Measurements from ENCODE around the gene SDF2L1. TPM values are rescaled to one million over a fixed set of nuclear protein-coding genes. Genes with fewer than 3 reads are reported as not detected.

Gene SDF2L1
- total RNA-seq, 6 experiments from 2014 or later = 49.1 to 63.5 (median 55.6) TPM

DNA sequence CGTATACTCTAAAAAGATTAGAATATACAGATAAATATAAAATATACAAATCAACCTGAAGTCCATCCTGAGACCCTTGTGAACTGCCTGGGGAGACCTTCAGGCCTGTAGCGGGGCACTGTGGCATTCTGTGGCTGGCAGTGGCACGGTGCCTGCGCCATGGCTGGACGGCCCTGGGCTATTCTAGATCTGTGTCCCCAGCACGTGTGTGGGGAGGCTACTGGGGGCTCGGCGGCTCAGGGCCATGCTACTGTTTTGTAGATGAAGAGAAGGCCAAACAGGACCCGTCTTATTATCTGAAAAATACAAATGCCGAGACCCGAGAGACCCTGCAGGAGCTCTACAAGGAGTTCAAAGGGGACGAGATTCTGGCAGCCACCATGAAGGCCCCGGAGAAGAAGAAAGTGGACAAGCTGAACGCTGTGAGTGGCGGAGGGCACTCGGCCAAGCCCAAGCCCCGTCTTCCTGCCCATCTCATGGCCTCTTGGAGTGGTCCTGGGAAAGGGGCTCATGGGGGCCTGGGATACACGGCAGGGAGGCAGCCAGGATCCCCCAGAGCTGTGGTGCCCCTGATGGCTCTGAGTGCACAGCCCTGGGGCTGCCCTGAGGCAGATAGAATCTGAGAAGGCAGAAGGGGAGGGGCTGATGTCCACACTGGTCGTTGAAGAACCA lies 42.5 kb downstream of the SDF2L1 start:
- Mint-ChIP-seq H3K9me3 (no peaks in the 10 kb centered on the region), H3K27me3 (ENCODE audit: insufficient read depth) (peaks cover 2% of the 10 kb centered on the region; the same call in 1 of the 2 replicates), H3K4me3 (no peak overlapping the region), H3K4me1 (ENCODE audit: low read depth) (no peaks in the 10 kb centered on the region), H3K27ac (no peak overlapping the region), H3K36me3 (ENCODE audit: low read depth) (peaks cover 5% of the 10 kb centered on the region; the same call in 1 of the 2 replicates)
- TF ChIP-seq, protein P1, sequence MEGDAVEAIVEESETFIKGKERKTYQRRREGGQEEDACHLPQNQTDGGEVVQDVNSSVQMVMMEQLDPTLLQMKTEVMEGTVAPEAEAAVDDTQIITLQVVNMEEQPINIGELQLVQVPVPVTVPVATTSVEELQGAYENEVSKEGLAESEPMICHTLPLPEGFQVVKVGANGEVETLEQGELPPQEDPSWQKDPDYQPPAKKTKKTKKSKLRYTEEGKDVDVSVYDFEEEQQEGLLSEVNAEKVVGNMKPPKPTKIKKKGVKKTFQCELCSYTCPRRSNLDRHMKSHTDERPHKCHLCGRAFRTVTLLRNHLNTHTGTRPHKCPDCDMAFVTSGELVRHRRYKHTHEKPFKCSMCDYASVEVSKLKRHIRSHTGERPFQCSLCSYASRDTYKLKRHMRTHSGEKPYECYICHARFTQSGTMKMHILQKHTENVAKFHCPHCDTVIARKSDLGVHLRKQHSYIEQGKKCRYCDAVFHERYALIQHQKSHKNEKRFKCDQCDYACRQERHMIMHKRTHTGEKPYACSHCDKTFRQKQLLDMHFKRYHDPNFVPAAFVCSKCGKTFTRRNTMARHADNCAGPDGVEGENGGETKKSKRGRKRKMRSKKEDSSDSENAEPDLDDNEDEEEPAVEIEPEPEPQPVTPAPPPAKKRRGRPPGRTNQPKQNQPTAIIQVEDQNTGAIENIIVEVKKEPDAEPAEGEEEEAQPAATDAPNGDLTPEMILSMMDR (IDR thresholded peaks at IDR 0.05) = no peak
- no peak for DNase-seq

DNA sequence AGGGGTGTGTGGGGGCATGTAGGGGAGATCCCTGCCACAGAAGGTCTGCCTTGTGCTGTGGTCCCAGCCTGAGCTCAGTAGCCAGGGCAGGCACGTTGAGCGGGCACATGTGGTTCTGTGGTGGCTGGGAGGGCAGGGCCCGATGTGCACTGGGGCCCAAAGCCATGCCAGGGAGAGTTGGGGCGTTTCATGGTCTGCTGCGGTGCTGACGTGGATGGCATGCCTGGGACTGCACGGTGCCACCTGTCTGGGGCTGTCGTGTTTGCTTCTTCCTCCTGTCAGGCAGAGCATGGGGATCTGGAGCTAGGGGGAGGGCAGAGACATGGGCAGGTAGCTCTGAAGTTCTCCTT lies 43.0 kb downstream of the SDF2L1 start:
- DNase-seq = no peak

DNA sequence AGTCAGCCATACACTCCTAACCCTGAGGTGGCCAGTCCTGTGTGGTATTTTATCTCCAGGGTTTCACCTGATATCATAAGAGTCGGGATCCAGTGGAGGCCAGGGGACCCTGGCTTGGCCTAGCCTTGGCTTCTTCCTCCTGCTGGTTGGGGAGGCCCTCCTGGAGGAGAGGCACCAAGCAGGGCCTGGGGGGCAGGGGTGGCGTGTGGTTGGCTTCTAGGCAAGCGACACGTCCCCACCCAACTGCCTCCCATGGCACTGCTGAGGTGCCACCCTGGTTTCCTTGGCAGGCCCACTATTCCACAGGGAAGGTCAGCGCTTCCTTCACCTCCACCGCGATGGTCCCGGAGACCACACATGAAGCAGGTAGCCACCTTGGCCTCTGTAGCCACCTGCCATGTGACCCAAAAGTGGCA lies 44.1 kb downstream of the SDF2L1 start:
- Mint-ChIP-seq H3K4me1 (ENCODE audit: low read depth) (no peaks in the 10 kb centered on the region), H3K9me3 (no peaks in the 10 kb centered on the region), H3K36me3 (ENCODE audit: low read depth) (peaks cover 5% of the 10 kb centered on the region; the same call in 1 of the 2 replicates), H3K27me3 (ENCODE audit: insufficient read depth) (no peaks in the 10 kb centered on the region), H3K27ac (no peak overlapping the region), H3K4me3 (no peak overlapping the region)
- TF ChIP-seq, protein P1 (IDR thresholded peaks at IDR 0.05) = no peak
- DNase-seq = no peak

More for the DNA sequence above, 43.0 kb downstream of the SDF2L1 start:
- Mint-ChIP-seq H3K4me1 (ENCODE audit: low read depth) (no peaks in the 10 kb centered on the region), H3K36me3 (ENCODE audit: low read depth) (peaks cover 5% of the 10 kb centered on the region; the same call in 1 of the 2 replicates), H3K9me3 (no peaks in the 10 kb centered on the region), H3K4me3 (no peak overlapping the region), H3K27me3 (ENCODE audit: insufficient read depth) (peaks cover 2% of the 10 kb centered on the region; the same call in 1 of the 2 replicates), H3K27ac (no peak overlapping the region)
- TF ChIP-seq, protein P1 (IDR thresholded peaks at IDR 0.05) = no peak

DNA sequence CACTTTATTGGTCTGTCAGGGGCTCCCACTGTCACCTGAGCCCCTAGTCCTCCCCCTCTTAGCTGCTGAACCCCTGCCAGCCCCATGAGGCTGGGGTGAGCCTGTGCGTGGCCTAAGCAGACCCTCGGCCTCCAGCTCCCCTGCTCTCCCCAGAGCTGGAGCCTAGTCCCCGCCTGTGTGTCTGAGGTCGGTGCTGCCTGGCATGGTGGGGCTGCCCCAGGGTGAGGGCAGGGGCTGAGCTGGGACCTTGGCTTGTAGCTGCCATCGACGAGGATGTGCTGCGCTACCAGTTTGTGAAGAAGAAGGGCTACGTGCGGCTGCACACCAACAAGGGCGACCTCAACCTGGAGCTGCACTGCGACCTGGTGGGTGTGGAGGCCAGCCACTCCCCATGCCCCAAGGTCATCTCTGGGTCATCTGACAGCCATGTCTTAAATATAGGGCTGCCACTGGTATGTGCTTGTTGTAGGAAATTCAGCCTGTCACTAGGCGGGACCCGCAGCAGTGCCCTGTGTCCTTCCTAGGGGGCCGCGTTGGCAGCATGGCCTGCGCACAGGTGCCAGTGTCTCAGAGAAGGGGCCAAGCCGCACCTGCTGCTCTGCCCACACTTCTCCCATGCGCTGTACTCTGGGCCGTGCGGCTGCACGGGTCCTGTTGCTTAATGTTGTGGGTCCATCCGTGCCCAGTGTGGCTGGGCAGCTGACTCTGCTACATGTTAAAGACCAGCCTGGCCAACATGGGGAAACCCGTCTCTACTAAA lies 44.7 kb downstream of the SDF2L1 start:
- H3K27ac Mint-ChIP-seq = no peak overlapping the region

DNA sequence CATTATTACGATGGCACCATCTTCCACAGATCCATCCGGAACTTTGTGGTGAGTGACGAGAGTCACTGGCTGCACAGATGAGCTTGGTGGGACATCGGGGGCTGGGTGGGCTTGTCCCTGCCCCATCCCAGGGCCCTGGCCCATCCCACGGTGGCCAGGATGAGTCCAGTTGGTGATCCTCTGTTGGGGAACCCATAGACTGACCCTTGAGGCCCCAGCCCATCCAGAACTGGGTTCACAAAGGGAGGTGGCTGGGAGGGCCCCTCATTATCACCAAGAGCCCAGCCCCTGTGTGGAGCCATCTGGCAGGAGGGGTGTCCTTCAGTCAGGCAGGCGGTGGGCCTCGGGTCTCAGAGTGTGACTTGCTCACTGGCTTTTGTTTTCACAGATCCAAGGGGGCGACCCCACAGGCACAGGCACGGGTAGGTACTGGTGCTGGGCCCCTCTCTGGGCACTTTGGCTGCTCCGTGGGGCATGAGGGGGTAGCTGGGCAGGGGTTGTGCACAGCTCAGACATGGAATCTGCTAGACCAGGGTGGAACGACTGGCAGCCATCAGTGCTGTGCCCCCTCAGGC lies 45.7 kb downstream of the SDF2L1 start:
- H3K36me3 Mint-ChIP-seq (ENCODE audit: low read depth) = peaks cover 5% of the 10 kb centered on the region; the same call in 1 of the 2 replicates
- H3K4me3 Mint-ChIP-seq = no peak overlapping the region
- TF ChIP-seq, protein P1 (IDR thresholded peaks at IDR 0.05) = no peak
- no peaks in the 10 kb centered on the region for H3K4me1 Mint-ChIP-seq (ENCODE audit: low read depth)
- no peak for DNase-seq
- no peaks in the 10 kb centered on the region for H3K9me3 Mint-ChIP-seq
- no peak overlapping the region for H3K27ac Mint-ChIP-seq
- peaks cover 2% of the 10 kb centered on the region; the same call in 1 of the 2 replicates for H3K27me3 Mint-ChIP-seq (ENCODE audit: insufficient read depth)

More for the DNA sequence above, 44.7 kb downstream of the SDF2L1 start:
- Mint-ChIP-seq H3K4me3 (no peak overlapping the region), H3K36me3 (ENCODE audit: low read depth) (peaks cover 5% of the 10 kb centered on the region; the same call in 1 of the 2 replicates), H3K27me3 (ENCODE audit: insufficient read depth) (peaks cover 2% of the 10 kb centered on the region; the same call in 1 of the 2 replicates), H3K9me3 (no peaks in the 10 kb centered on the region), H3K4me1 (ENCODE audit: low read depth) (no peaks in the 10 kb centered on the region)
- DNase-seq = no peak
- TF ChIP-seq, protein P1 (IDR thresholded peaks at IDR 0.05) = no peak
